Measurements from ENCODE around the gene KRTAP12-1.
"Not testable (repeated sequence)": the region's sequence is repeated elsewhere in the genome, so short reads cannot be mapped to it uniquely, and the experiment has no call there.

The KRTAP12-1 gene

GRCh38 chr21:44638506-44639330, 43.2 kb downstream of the KRTAP12-1 start:
- DNase-seq = not testable (repeated sequence)

- not testable (repeated sequence) for DNase-seq
Measured at GRCh38 chr21:44637851-44638348, 44.1 kb downstream of the KRTAP12-1 start.

GRCh38 chr21:44637018-44637850, 44.7 kb downstream of the KRTAP12-1 start, which contains the start of gene KRTAP10-10:
Gene KRTAP10-10, plus strand, starts transcription at chr21:44637356. Its CDS starts 62 bp downstream, at chr21:44637418.
- DNase-seq = no peak

DNA sequence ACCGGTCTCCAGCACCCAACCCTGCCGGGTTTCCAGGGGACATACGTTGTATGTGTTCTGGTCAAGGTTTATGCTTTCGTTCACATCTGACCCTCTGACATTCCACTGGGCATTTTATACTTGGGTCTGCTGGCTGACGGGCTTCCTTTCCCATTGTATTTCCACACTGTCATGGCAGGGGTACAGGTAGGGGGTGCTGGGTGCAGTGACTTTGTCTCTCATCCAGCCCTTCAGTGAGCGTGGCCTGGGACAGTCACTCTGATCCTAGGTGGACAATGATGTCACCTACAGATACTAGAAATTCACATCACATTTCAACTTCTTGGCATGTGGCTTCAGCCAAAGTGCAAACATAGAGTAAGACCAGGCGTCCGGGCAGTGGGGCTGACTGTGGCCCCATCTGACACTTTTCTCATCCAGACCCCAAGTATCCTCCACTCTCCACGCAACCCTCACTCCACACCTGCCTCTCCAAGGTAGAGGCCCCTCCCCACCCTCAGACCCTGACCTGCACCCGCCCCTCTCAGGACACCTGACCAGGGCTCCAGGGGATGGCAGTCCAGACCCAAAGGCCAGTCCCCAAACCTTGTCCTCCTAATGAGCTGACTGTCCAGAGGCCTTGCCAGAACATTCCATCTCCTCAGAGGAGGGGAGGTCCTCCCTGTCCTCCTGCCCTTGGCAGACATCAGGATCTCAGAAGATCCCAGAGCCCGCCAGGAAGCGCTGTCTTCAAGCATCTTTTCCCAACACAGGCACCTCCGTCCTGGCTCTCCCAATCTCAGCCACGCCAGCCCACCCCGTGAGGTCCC, 45.5 kb downstream of the KRTAP12-1 start:
- no peak for DNase-seq

DNA sequence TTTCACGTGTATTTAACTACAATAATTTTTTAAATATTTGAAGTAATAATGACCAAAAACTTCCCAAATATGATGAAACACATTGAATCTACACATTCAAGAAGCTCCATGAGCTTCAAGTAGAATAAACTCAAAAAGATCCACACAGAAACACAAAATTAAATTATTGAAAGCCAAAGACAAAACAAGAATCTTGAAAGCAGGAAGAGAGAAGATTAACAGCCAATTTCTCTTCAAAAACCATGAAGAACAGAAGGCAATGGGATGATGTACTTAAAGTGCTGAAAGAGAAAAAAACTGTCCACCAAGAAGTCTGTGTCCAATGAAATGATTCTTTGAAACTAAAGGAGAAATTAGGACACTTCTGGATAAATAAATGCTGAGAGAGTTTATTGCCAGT, 49.9 kb downstream of the KRTAP12-1 start:
- DNase-seq = no peak
